Heart left ventricle (tissue), 16 donors: ENCODE measurements around the gene GDF7. TPM values are rescaled to one million over a fixed set of nuclear protein-coding genes. Genes with fewer than 3 reads are reported as not detected.

Experiments
- ATAC-seq, 4 donors: fragments of 200-7000 bp; cut with Tn5 transposase; one replicate each; pipeline ENCODE4 v1.9.1; 2020 to 2022; ENCODE audit warnings: moderate library complexity in 4 of 4, mild to moderate bottlenecking in 3 of 4, moderate number of reproducible peaks in 1 of 4
- DNase-seq, 5 donors: peaks; one replicate each; pipeline ENCODE4 v3.0.0-alpha.2; 2020
- H3K27ac ChIP-seq, 12 donors: fragments of 200-600 bp; sonication (generic) in 4 of 12; one replicate each; pipeline versions ENCODE4 v1.5.0 to v1.8.0; 2016 to 2022; ENCODE audit warnings: mild to moderate bottlenecking in 2 of 12
- H3K27me3 ChIP-seq, 9 donors: fragments of 200-600 bp; sonication (generic) in 2 of 9; one replicate each; pipeline versions ENCODE4 v1.5.1 to v1.8.0; 2016 to 2022; ENCODE audit warnings: mild to moderate bottlenecking in 3 of 9
- H3K36me3 ChIP-seq, 9 donors: fragments of 200-600 bp; sonication (generic) in 2 of 9; one replicate each; pipeline versions ENCODE4 v1.5.0 to v1.8.0; 2018 to 2022; ENCODE audit warnings: mild to moderate bottlenecking in 2 of 9
- H3K4me1 ChIP-seq, 12 donors: fragments of 200-600 bp; sonication (generic) in 4 of 12; one replicate each; pipeline versions ENCODE4 v1.5.0 to v1.8.0; 2016 to 2022; ENCODE audit warnings: mild to moderate bottlenecking in 3 of 12
- H3K4me3 ChIP-seq, 12 donors: fragments of 200-600 bp; sonication (generic) in 4 of 12; one replicate each; pipeline versions ENCODE4 v1.5.0 to v1.8.0; 2017 to 2022; ENCODE audit warnings: mild to moderate bottlenecking in 9 of 12, moderate library complexity in 4 of 12
- H3K9me3 ChIP-seq, 12 donors: fragments of 200-600 bp; sonication (generic) in 4 of 12; one replicate each; pipeline versions ENCODE4 v1.5.0 to v1.8.0; 2016 to 2022; ENCODE audit warnings: mild to moderate bottlenecking in 1 of 12
- CTCF ChIP-seq, 12 donors: fragments of 200-600 bp; sonication (generic) in 4 of 12; IDR thresholded peaks; one replicate each; pipeline versions ENCODE4 v1.5.0 to v1.8.0; 2018 to 2022; ENCODE audit warnings: antibody characterized with exemption in 12 of 12, mild to moderate bottlenecking in 5 of 12
- POLR2A ChIP-seq, 2 donors: fragments of 450-650 bp; IDR thresholded peaks; one replicate each; pipeline ENCODE4 v1.6.1; 2017; ENCODE audit warnings: antibody characterized with exemption in 2 of 2, mild to moderate bottlenecking in 2 of 2, moderate library complexity in 2 of 2
- WGBS, 4 donors: extraction: QIAGEN DNeasy Blood & Tissue Kit in 2 of 4; methylation state at CpG; one replicate each; pipeline versions ENCODE4 v1.1.5 to v1.1.7; 2013 to 2018; 5-methylcytosine and 5-hydroxymethylcytosine counted together
- intact Hi-C, 10 donors: fragments of 100-400 bp; cut with DNase I; formaldehyde crosslinking; loops; one replicate each; pipeline versions ENCODE4 v1.11.1 to v1.14.2; 2022
- polyA plus RNA-seq, 2 donors: library from polyadenylated mRNA; stranded (reverse); fragments of 200-250 nt; gene quantifications; one replicate each; pipeline ENCODE4 v1.2.3, GENCODE V29; 2013
- total RNA-seq, 9 donors: library from RNA; depleted of rRNA in 2 of 9; stranded (reverse); fragments of >200 nt in 2 of 9; fragmentation: NEBNext Ultra II Directional in 3 of 9; extraction: Animal tissue kit (Norgen Biotek cat#: 25700) in 3 of 9; gene quantifications; one replicate each; pipeline versions ENCODE4 v1.1.0 to v1.2.4, GENCODE V29; 2016 to 2023
- donor health status: ischemic (EF 13 %, LVEDD 7.1; RV severe dilation, severe dysfunction).
- donor health status: healthy with polysubstance abuse.
- donor health status: DM: no; HTN: yes; CAD: no.
- donor health status: DM: no; HTN: no; CAD: no.
- donor health status: ischemic (EF 25% LVEDD 6.9; RV normal size, moderate dysfunction).
- donor health status: ischemic (EF 25% LVEDD 5.7; RV mildly dilated, moderate dysfunction).
- donor health status: healthy.
- donor health status: DM: yes; HTN: yes; CAD: no.
- donor health status: ischemic (EF 35%, LVEDD 5.7; RV mildly dilated, moderate dysfunction).
- donor health status: nonischemic (EF 11% LVEDD 7.7; RV severe dilation, severe dysfunction).
- donor health status: DM: yes; HTN: yes; CAD: no.
- donor health status: PGD.
- donor health status: ischemic (EF 29% LVEDD 5.4; RV normal size, mild dysfunction).
- donor health status: nonischemic (EF 23%, LVEDD 6.1; RV moderate dilation, normal function).

The GDF7 gene
- total and polyA plus RNA-seq, 11 donors: 0.14 to 1.6 (median 0.55) TPM

- peaks cover 0 to 68% (median 49%) of the 10 kb centered on the region in 12 donors for H3K4me1 ChIP-seq
- no peak for TF ChIP-seq POLR2A (IDR thresholded peaks at IDR 0.05)
- TF ChIP-seq CTCF (IDR thresholded peaks at IDR 0.05): peak in 8 of 12 donors; percentile 10 to 40 (median 32)
- 50 to 67% (median 57%) methylated on average over 19 of the region's 19 CpGs for WGBS, 4 donors
Observed at GRCh38 chr2:20625491-20626391, 41.2 kb upstream of the GDF7 start.

DNA sequence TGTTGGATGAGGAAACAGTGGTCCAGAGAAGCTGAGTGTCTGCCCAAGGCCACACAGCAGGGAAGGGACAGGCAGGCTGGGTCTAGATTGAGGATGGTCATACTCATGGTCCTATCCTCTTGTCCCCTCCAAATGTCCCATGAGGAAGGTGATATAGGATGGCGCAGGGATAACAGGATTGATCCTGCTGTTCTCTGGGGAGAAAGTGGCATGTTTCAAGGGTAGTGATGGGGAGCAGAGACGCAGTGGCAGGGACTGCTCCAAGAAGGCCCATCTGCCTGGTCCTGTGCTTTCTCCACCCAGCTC lies 40.6 kb upstream of the GDF7 start:
- no peak for ATAC-seq
- TF ChIP-seq CTCF (IDR thresholded peaks at IDR 0.05): no peak
- no peak for TF ChIP-seq POLR2A (IDR thresholded peaks at IDR 0.05)
- 92 to 95% (median 95%) methylated on average over 2 of the region's 2 CpGs for WGBS, 4 donors
- Histone ChIP-seq H3K27me3 (no peaks in the 10 kb centered on the region), H3K36me3 (peaks cover 0 to 57% (median 33%) of the 10 kb centered on the region in 9 donors), H3K27ac (peak overlapping the region; percentile 54 to 99 (median 84)), H3K4me1 (peaks cover 0 to 63% (median 44%) of the 10 kb centered on the region in 12 donors), H3K4me3 (no peak overlapping the region), H3K9me3 (no peaks in the 10 kb centered on the region)
- DNase-seq: no peak
- intact Hi-C loops: loop anchor here in 1 of 10 donors (10.0 kb wide), 1 partner anchor 52 kb away; no protein-coding TSS in a partner anchor

More at GRCh38 chr2:20625491-20626391, 41.2 kb upstream of the GDF7 start:
- no peaks in the 10 kb centered on the region for H3K9me3 ChIP-seq
- H3K27ac ChIP-seq: peak overlapping the region; percentile 54 to 99 (median 84)
- H3K4me3 ChIP-seq: no peak overlapping the region
- H3K36me3 ChIP-seq: peaks cover 0 to 60% (median 37%) of the 10 kb centered on the region in 9 donors
- ATAC-seq (peak; percentile 19 to 71 (median 52)), DNase-seq (peak in 4 of 5 donors; percentile 60 to 81 (median 72))
- H3K27me3 ChIP-seq: no peaks in the 10 kb centered on the region
- intact Hi-C loops: loop anchor here in 1 of 10 donors (10.0 kb wide), 1 partner anchor 51 kb away; no protein-coding TSS in a partner anchor

DNA sequence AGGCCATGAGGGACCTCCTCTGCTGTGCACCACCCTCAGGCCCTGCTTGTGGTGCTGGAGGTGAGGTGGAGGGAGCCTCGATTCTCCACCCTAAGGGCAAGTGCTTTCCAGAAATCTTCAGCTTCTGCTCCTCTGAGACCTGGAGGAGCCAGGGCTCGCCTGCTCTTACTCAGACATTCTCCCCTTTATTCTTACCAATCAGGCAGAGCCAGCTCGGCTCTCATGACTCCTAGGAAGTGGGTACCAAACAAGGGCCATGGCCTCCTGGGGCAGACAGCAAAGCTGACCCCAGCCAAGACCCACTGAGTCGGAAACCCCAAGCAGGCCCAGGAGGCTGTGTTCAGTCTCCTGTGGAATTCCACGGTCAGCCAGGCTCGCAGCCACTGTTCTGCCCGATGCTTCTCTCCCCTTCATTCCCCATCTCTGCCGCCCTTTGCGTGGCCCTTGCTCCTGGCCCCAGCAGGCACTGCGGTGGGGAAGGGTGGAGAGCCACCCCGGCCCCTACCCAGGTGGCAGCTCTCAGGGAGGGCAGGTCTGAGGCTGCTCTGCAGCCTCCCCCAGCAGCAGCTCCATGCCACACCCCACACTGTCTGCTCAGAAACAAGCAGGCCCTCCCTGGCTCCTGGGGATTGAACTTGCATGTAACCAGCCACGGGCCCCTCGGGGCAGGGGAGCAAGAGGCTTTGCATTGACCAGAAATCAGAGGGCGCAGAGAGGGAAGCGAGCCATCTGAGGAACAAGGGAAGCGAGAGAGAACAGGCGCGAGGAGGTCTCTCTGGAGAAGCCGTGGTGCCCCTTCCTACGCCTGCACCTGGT lies 40.0 kb upstream of the GDF7 start:
- Histone ChIP-seq H3K36me3 (peaks cover 0 to 52% (median 28%) of the 10 kb centered on the region in 9 donors), H3K9me3 (no peaks in the 10 kb centered on the region), H3K27ac (peak overlapping the region; percentile 54 to 99 (median 84)), H3K4me1 (peaks cover 0 to 58% (median 44%) of the 10 kb centered on the region in 12 donors), H3K4me3 (no peak overlapping the region), H3K27me3 (no peaks in the 10 kb centered on the region)
- peak in 3 of 5 donors; percentile 29 to 60 (median 34) for DNase-seq
- ATAC-seq: no peak
- no peak for TF ChIP-seq CTCF (IDR thresholded peaks at IDR 0.05)
- no peak for TF ChIP-seq POLR2A (IDR thresholded peaks at IDR 0.05)
- intact Hi-C loops: loop anchor here in 1 of 10 donors (10.0 kb wide), 1 partner anchor 52 kb away; no protein-coding TSS in a partner anchor
- WGBS, 4 donors: 80 to 87% (median 84%) methylated on average over 19 to 20 of the region's 20 CpGs
